GM10847 (cell line): ENCODE results near the gene LYSMD3.

Source experiments
- POLR2A ChIP-seq: IDR thresholded peaks from 2 replicates; pipeline ENCODE4 v1.6.1; 2011; ENCODE audit not compliant: insufficient read length; ENCODE audit errors: extremely low read depth

The LYSMD3 gene

GRCh38 chr5:90477073-90477472 is 52.3 kb downstream of the LYSMD3 start:
- no peak for TF ChIP-seq POLR2A

- TF ChIP-seq POLR2A: no peak
Measured at GRCh38 chr5:90476391-90476790, 53.0 kb downstream of the LYSMD3 start.

- no peak for TF ChIP-seq POLR2A
Measured at GRCh38 chr5:90475436-90475980, 53.9 kb downstream of the LYSMD3 start.

GRCh38 chr5:90474235-90475107 is 54.9 kb downstream of the LYSMD3 start, which contains the start of the genes MBLAC2 and POLR3G:
Gene MBLAC2 (minus strand): TSS chr5:90474771. CDS start chr5:90474292, 479 bp downstream.
Gene POLR3G (plus strand): TSS chr5:90474864. CDS start chr5:90485568, 10,704 bp downstream.
- peak; percentile 64 for TF ChIP-seq POLR2A

GRCh38 chr5:90473396-90474234 is 55.8 kb downstream of the LYSMD3 start:
- TF ChIP-seq POLR2A: no peak

GRCh38 chr5:90472783-90473395 is 56.5 kb downstream of the LYSMD3 start:
- TF ChIP-seq POLR2A: no peak
